HUES6 (cell line): ENCODE measurements around the gene PARN.
A peak's percentile ranks its signal among the peaks of the same experiment; 100 is the strongest.
"Not testable (repeated sequence)": the region's sequence is repeated elsewhere in the genome, so short reads cannot be mapped to it uniquely, and the experiment has no call there.

Experiments
- H3K27ac ChIP-seq: 2 replicates; pipeline ENCODE4 v1.7.0; 2013; ENCODE audit warnings: low read depth, mild to moderate bottlenecking, low read length, inconsistent platforms
- H3K27me3 ChIP-seq: 2 replicates; pipeline ENCODE4 v1.6.1; 2013; ENCODE audit warnings: low read length; ENCODE audit not compliant: control insufficient read depth, insufficient read depth
- H3K36me3 ChIP-seq: 2 replicates; pipeline ENCODE4 v1.6.1; 2013; ENCODE audit warnings: low read length; ENCODE audit not compliant: control insufficient read depth, insufficient read depth
- H3K4me1 ChIP-seq: 2 replicates; pipeline ENCODE4 v1.6.1; 2013; ENCODE audit warnings: low read length; ENCODE audit not compliant: control insufficient read depth, insufficient read depth
- H3K4me3 ChIP-seq: 2 replicates; pipeline ENCODE4 v1.5.1; 2013; ENCODE audit warnings: low read depth, low read length
- H3K9ac ChIP-seq: one replicate; pipeline ENCODE4 v1.6.1; 2013; ENCODE audit warnings: mild to moderate bottlenecking, low read length
- H3K9me3 ChIP-seq: 2 replicates; pipeline ENCODE4 v1.6.1; 2013; ENCODE audit warnings: low read depth, low read length; ENCODE audit not compliant: control insufficient read depth, insufficient read depth

Gene PARN

GRCh38 chr16:14549789-14550153 is 80.3 kb downstream of the PARN start:
- Histone ChIP-seq H3K27me3 (no peaks in the 10 kb centered on the region), H3K4me3 (no peak overlapping the region), H3K36me3 (peaks cover 23% of the 10 kb centered on the region), H3K27ac (peak overlapping the region; percentile 60; the same call in 1 of the 2 replicates), H3K9ac (no peak overlapping the region), H3K9me3 (no peaks in the 10 kb centered on the region), H3K4me1 (peaks cover 17% of the 10 kb centered on the region)

GRCh38 chr16:14548933-14549788 is 80.9 kb downstream of the PARN start:
- no peak overlapping the region for H3K9ac ChIP-seq
- no peak overlapping the region for H3K4me3 ChIP-seq

DNA sequence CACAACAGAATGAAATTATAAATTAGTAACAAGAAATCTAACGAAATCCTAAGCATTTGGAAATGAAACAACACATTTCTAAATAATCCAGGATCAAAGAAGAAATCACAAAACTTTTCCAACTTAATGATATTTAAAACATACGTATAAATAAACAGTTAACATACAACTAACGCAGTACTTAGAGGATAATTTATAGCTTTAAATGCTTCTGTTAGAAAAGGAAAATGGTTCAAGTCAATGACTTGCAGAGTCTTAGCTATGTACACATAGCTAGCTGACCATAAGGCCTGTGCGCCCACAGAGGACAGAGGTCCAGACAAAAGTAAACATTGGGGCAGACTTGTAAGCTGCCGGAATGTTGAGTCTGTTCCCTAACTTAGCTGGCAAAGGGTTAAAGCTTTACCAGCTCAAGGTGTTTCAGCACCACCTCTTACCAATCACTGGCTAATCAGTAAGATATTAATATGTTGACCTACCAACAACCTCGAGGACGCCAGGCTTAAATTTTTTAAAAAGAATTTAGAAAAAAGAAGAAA is 84.6 kb downstream of the PARN start:
- Histone ChIP-seq H3K27me3 (no peaks in the 10 kb centered on the region), H3K9me3 (peaks cover 8% of the 10 kb centered on the region; the same call in 1 of the 2 replicates), H3K36me3 (peaks cover 15% of the 10 kb centered on the region), H3K27ac (no peak overlapping the region), H3K4me1 (peaks cover 17% of the 10 kb centered on the region), H3K4me3 (no peak overlapping the region), H3K9ac (no peak overlapping the region)

More at GRCh38 chr16:14548933-14549788, 80.9 kb downstream of the PARN start:
- no peaks in the 10 kb centered on the region for H3K9me3 ChIP-seq
- H3K27me3 ChIP-seq, result no peaks in the 10 kb centered on the region
- H3K36me3 ChIP-seq, result peaks cover 22% of the 10 kb centered on the region
- H3K4me1 ChIP-seq, result peaks cover 17% of the 10 kb centered on the region
- peak overlapping the region; percentile 60; the same call in 1 of the 2 replicates for H3K27ac ChIP-seq

GRCh38 chr16:14544846-14545245 is 85.2 kb downstream of the PARN start:
- Histone ChIP-seq H3K4me1 (peaks cover 15% of the 10 kb centered on the region), H3K36me3 (peaks cover 17% of the 10 kb centered on the region)
- not testable (repeated sequence) for H3K9me3 ChIP-seq, H3K4me3 ChIP-seq, H3K27me3 ChIP-seq, H3K9ac ChIP-seq, H3K27ac ChIP-seq

DNA sequence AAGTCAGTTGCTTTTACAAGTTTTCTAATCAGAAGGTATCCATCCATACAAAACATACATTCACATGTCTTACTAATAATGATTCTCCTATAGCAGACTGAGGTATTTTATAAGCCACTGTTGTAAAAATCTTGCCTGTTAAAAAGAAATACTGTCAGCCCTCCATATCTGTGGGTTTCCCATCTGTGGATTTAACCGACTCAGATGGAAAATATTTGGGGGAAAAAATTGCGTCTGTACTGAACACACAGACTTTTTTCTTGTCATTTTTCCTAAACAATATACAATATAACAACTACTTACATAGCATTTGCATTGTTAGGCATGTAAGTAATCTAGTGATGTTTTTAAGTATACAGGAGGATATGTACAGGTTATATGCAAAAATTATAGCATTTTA is 90.4 kb downstream of the PARN start:
- Histone ChIP-seq H3K36me3 (peaks cover 11% of the 10 kb centered on the region), H3K4me1 (no peaks in the 10 kb centered on the region), H3K27me3 (no peaks in the 10 kb centered on the region), H3K9me3 (peaks cover 8% of the 10 kb centered on the region; the same call in 1 of the 2 replicates), H3K9ac (no peak overlapping the region), H3K4me3 (no peak overlapping the region), H3K27ac (no peak overlapping the region)

GRCh38 chr16:14539156-14539555 is 90.9 kb downstream of the PARN start:
- no peaks in the 10 kb centered on the region for H3K4me1 ChIP-seq
- no peak overlapping the region for H3K4me3 ChIP-seq
- H3K9me3 ChIP-seq, result peaks cover 11% of the 10 kb centered on the region; the same call in 1 of the 2 replicates
- H3K27ac ChIP-seq, result no peak overlapping the region
- no peaks in the 10 kb centered on the region for H3K27me3 ChIP-seq
- peaks cover 11% of the 10 kb centered on the region for H3K36me3 ChIP-seq
- H3K9ac ChIP-seq, result no peak overlapping the region

DNA sequence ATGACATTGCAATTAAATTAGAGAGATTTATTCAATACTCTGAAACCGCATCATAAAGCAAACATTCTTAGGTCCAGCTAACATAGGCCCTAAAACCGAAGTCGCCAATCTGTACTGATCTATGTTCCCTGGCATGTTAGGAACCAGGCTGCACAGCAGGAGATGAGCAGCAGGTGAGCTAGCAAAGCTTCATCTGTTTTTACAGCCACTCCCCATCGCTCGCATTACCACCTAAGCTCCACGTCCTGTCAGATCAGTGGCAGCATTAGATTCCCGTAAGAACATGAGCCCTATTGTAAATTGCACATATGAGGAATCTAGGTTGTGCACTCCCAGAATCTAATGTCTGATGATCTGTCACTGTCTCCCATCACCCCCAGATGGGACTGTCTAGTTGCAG is 91.5 kb downstream of the PARN start:
- Histone ChIP-seq H3K36me3 (peaks cover 14% of the 10 kb centered on the region), H3K4me3 (no peak overlapping the region), H3K27ac (no peak overlapping the region), H3K4me1 (no peaks in the 10 kb centered on the region), H3K9me3 (peaks cover 17% of the 10 kb centered on the region), H3K27me3 (no peaks in the 10 kb centered on the region), H3K9ac (no peak overlapping the region)

GRCh38 chr16:14531613-14532012 is 98.4 kb downstream of the PARN start:
- Histone ChIP-seq H3K36me3 (peaks cover 7% of the 10 kb centered on the region), H3K9me3 (peaks cover 12% of the 10 kb centered on the region), H3K27ac (no peak overlapping the region), H3K4me3 (no peak overlapping the region), H3K4me1 (peaks cover 17% of the 10 kb centered on the region), H3K27me3 (no peaks in the 10 kb centered on the region), H3K9ac (no peak overlapping the region)

DNA sequence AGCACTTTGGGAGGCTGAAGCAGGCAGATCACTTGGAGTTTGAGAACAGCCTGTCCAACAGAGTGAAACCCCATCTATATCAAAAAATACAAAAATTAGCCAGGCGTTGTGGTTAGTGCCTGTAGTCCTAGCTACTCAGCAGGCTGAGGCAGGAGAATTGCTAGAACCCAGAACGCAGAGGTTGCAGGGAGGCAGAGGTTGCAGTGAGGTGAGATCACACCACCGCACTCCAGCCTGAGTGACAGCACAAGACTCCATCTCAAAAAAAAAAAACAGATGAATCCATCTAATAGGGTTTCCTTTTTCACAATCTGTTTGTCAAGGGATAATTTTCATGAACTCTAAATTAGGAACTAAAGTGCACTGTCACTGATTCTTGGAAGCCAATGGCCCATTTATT is 99.0 kb downstream of the PARN start:
- Histone ChIP-seq H3K4me3 (no peak overlapping the region), H3K4me1 (peaks cover 17% of the 10 kb centered on the region), H3K27me3 (no peaks in the 10 kb centered on the region), H3K27ac (no peak overlapping the region), H3K9me3 (peaks cover 12% of the 10 kb centered on the region), H3K9ac (no peak overlapping the region), H3K36me3 (peaks cover 7% of the 10 kb centered on the region)

DNA sequence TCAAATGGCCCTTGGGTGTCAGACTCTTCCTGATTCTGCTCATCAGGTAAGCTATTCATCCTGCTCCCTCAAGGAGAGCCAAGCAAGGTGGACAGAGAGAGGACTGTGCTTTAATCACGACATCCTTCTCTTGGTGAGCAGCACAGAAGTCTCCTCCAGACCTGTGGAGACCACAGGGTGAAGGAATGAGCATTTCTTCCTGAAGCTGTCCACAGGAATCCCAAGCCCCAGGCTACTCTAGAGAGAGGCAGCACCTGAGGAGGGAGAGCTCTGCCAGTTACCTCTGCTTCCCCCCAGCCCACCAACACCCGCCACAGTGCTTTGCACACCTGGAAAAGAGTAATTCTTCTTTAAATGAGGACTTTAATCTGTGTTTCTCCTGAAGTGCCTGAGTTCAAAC is 100.0 kb downstream of the PARN start:
- no peak overlapping the region for H3K9ac ChIP-seq

GRCh38 chr16:14529010-14529669 is 100.9 kb downstream of the PARN start:
- H3K9me3 ChIP-seq, result peaks cover 8% of the 10 kb centered on the region
- no peak overlapping the region for H3K27ac ChIP-seq
- H3K36me3 ChIP-seq, result peaks cover 7% of the 10 kb centered on the region
- H3K4me1 ChIP-seq, result peaks cover 24% of the 10 kb centered on the region
- H3K27me3 ChIP-seq, result no peaks in the 10 kb centered on the region
- no peak overlapping the region for H3K9ac ChIP-seq
- H3K4me3 ChIP-seq, result no peak overlapping the region

More for the DNA sequence above, 100.0 kb downstream of the PARN start:
- peaks cover 23% of the 10 kb centered on the region for H3K4me1 ChIP-seq
- H3K36me3 ChIP-seq, result peaks cover 7% of the 10 kb centered on the region
- no peak overlapping the region for H3K27ac ChIP-seq
- H3K27me3 ChIP-seq, result no peaks in the 10 kb centered on the region
- H3K9me3 ChIP-seq, result peaks cover 12% of the 10 kb centered on the region
- H3K4me3 ChIP-seq, result no peak overlapping the region
